Stimulated activated CD4-positive, alpha-beta T cell treated with anti-CD3 and anti-CD28 coated beads, Interleukin-15, amount 100 ng/mL, for 24 hours (primary cell): ENCODE results near the gene HVCN1.
A peak's percentile ranks its signal among the peaks of the same experiment; 100 is the strongest.
"Not testable (repeated sequence)": the region's sequence is repeated elsewhere in the genome, so short reads cannot be mapped to it uniquely, and the experiment has no call there.

ENCODE experiments used
- DNase-seq: peaks from one replicate; pipeline ENCODE4 v3.0.0-alpha.2; 2020

The HVCN1 gene, protein sequence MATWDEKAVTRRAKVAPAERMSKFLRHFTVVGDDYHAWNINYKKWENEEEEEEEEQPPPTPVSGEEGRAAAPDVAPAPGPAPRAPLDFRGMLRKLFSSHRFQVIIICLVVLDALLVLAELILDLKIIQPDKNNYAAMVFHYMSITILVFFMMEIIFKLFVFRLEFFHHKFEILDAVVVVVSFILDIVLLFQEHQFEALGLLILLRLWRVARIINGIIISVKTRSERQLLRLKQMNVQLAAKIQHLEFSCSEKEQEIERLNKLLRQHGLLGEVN

DNA sequence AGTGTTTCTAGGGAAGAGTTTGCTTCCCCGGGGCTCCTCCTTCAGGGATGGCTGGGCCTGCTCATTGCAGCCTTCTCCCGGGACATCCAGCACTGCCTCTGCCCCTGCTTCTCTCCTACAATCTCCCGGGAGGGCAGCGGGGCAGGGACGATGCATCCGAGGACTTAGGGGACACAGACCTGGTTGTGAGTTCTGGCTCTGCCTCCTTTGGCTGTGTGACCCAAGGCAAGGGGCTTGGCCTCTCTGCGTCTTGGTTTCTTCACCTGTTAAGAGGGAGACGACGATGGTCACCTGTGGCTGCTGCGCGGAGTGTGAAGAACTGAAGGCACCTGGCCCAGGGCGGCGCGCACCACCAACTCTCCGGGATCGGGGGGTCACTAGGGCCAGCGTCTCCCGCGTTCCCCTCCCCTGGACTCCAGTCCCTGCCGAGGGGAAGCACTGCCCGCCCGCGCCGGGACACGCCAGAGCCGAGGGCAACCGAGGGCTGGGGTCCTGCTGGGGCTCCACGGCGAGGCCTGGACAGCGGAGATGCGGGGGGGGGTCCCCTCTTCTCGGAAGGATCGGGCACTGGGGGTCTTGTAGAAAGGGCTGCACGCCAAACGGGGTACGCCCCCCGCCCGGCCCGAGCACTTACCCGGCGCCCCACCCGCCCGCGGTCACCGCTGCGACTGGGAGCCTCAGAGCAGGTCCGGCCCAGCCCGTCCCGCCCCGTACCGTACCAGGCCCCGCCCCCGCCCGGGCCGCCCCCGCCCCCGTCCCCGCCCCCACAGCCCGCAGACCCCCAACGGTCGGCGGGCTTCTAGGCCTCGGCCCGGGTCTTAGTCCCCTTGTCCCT is at the start of gene HVCN1:
Gene HVCN1 (minus strand): TSS at position 670 of the 835 bp plus-strand sequence. CDS start 5,870 bp downstream, outside the sequence.
- DNase-seq = peak; percentile 43

- no peak for DNase-seq
Measured at GRCh38 chr12:110737532-110737931, 48.6 kb upstream of the HVCN1 start.

DNA sequence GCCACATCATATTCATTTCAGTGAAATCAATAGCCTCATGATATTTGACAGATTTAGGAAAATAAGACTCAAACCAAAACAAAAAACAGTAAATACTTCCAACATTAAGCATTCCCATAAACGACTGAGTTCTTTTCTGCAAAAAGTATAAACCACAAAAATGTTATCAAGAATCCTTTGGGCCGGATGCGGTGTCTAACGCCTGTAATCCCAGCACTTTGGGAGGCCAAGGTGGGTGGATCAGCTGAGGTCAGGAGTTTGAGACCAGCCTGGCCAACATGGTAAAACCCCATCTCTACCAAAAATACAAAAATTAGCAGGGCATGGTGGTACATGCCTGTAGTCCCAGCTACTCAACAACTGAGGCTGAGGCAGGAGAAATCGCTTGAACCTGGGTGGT is 48.1 kb upstream of the HVCN1 start:
- DNase-seq = not testable (repeated sequence)

GRCh38 chr12:110733900-110734299 is 45.0 kb upstream of the HVCN1 start:
- no peak for DNase-seq

DNA sequence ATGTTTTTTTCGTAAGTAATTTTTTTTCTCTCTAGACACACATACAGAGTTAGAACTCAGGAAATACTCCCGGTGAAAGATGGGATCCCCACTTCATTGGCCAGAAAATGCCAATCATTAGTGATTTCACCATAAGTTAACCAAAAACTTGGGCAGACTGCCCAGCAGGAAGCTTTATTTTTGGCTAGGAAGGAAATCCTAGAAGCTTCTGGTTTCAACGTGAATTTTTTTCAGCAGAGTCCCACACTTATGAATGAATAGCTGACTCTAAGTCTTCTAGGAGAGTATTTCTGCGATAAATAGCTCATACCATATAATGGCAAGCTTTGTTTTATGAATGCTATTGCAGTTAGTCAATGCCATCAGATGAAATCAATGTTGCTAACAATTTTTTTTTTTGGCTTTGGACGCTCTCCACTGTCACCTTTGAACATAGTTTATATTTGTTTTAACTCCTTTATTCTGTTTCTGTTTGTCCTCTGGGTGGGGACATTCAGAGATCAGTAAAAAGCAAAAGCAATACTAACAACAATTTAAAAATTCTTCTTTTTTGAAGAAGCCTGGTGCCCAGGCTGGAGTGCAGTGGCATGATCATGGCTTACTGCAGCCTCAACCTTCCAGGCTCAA is 44.3 kb upstream of the HVCN1 start:
- DNase-seq = no peak

- DNase-seq = no peak
Measured at GRCh38 chr12:110732572-110732971, 43.7 kb upstream of the HVCN1 start.

- DNase-seq = no peak
Measured at GRCh38 chr12:110731479-110731878, 42.6 kb upstream of the HVCN1 start.

- no peak for DNase-seq
Measured at GRCh38 chr12:110728628-110729027, 39.7 kb upstream of the HVCN1 start.

- DNase-seq = no peak
Measured at GRCh38 chr12:110726708-110727369, 37.9 kb upstream of the HVCN1 start.

GRCh38 chr12:110726028-110726427 is 37.1 kb upstream of the HVCN1 start:
- DNase-seq = no peak

GRCh38 chr12:110725267-110725666 is 36.4 kb upstream of the HVCN1 start:
- no peak for DNase-seq

GRCh38 chr12:110722892-110723291 is 34.0 kb upstream of the HVCN1 start:
- not testable (repeated sequence) for DNase-seq

- DNase-seq = no peak
Measured at GRCh38 chr12:110721570-110721969, 32.7 kb upstream of the HVCN1 start.

GRCh38 chr12:110720516-110720915 is 31.6 kb upstream of the HVCN1 start:
- no peak for DNase-seq

DNA sequence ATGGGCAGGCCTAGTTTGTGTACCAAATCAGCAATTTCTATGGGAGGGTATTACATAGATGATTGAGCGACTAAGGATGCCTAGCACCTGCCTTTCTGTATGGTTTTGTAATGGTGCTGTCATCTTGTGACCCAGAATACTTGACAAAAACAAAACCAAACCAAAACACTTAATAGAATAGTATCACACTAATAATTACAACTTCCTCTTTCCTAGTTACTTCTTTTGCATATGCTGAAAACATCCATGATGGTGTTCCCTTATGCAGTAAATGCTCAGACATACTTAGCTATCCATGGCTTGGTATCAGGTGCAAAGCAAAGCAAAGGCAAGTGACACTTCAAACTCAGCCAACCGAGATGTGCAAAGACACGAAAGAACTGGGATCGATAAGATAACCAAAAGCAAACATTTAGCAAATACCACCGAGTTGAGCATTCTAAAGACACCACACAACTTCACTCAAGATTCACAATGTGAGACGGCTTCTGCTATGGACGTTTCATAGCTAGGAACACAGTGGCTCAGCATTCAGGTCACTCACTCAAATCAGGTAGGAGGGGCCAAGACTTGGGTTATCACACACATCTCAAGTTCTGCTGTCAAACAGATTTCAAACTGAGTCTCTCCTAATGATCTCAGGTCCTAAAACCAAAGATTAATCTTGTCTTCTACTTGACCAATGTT is 29.4 kb upstream of the HVCN1 start:
- DNase-seq = no peak

GRCh38 chr12:110717037-110717436 is 28.1 kb upstream of the HVCN1 start:
- peak; percentile 39 for DNase-seq

DNA sequence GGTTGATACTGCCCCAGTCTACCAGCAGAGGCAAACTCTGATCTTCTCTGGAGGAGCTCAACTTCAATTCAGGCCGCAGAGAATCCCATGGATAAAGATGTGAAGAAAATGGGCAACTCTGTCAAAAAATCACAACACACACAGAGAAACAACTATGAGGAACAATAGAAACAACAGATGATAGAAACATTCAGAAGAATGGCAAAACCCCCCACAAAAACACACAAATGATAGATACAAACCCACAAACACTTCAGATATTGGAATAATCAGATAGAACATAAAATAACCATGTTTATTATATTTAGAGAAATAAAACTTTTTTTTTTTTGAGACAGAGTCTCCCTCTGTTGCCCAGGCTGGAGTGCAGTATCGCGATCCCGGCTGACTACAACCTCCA is 20.0 kb upstream of the HVCN1 start:
- DNase-seq = no peak

- no peak for DNase-seq
Measured at GRCh38 chr12:110705309-110705708, 16.4 kb upstream of the HVCN1 start.

DNA sequence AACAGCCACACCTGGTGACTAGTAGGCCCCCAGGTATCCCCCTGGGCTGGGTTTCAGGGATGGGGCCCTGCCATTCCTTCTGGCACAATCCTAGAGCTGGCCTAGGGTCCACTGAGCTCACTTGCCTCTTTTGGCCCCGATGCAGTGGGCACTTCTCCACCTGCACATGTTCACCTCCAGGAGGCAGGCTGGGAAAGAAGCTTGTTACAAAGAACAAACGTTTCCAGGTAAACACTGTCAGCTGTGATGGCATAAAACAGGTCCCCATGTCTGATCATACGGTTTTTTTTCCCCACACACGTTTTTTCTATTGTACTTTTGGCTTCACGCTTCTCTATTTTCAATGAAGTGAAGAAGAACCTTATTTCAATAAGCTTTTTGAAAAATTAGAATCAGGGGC is 15.8 kb upstream of the HVCN1 start:
- no peak for DNase-seq

DNA sequence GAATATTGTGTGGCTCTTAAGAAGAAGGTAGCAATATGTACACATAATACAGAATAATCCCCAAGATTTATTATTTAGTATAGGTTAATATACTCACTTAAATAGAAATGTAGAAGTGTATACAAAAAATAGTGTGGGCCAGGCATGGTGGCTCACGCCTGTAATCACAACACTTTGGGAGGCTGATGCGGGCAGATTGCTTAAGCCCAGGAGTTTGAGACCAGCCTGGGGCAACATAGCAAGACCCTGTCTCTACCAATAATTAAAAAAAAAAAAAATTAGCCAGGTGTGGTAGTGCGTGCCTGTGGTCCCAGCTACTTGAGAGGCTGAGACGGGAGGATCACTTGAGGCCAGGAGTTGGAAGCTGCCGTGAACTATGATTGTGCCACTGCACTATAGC is 15.3 kb upstream of the HVCN1 start:
- no peak for DNase-seq

DNA sequence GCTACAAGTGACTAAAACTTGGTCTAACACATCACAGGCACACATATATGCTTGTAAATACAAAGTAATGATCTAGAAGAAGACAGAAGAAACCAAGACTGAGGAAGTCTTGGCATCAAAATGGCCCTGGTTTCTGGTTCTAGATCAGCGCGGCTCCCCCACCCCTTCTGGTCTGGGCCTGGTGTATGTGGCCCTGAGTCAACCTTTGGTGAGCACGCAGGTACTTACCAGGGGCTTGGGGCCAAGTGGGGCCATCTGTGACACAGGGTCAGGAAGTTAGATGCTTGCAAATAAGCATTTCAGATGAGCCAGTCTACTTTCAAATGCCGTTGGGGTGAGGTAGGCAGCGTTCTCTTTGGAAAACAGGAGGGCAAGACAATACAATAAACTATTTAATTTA is 13.2 kb upstream of the HVCN1 start:
- DNase-seq = no peak

DNA sequence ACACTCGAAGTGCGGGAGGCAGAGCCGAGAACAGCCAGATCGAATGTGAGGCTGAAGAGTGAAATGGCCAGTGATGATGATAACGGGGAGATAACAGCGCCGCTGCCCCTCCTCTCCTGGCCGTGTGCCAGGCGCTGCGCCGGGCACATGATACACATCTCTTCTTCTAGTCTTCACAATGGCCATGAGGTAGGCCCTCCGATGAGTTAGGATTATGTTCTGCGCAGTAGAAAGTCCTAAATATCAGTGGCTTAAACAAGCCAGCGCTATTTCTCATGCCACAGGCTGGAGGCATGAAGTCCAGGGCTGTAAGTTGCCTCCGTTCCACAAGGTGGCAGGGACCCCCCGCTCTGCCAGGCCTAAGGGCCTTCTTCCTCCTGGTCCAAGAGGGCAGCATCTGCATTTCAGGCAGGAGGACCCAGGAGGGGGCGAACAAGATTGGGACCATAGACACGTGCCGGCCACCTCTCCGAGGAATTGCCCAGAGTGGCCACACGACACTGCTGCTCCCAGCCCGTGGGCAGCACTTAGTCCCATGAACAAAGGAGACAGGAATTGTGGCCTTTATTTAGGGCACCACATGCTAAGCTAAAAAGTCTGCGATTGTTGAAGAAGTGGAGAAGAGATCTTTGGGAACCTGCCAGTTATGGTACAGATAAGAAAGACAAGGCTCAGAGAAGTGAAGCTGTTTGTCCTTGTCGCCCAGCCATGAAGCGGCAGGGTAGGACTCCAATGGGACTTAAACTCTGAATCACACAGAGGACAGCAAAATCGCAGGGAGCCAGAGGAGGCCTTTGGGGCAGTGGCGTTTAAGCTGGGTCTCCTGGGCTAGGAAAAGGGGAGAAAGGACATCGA is 10.9 kb upstream of the HVCN1 start:
- DNase-seq = no peak
